ENCODE measurements around the gene EFCAB6. TPM values are rescaled to one million over a fixed set of nuclear protein-coding genes. Genes with fewer than 3 reads are reported as not detected.

Gene EFCAB6
- total RNA-seq, 4 donors from 2014 or later: 0.68 to 3.7 (median 0.80) TPM; not detected in 1

- Histone ChIP-seq H3K9me3 (no peaks in the 10 kb centered on the region), H3K4me1 (no peaks in the 10 kb centered on the region), H3K36me3 (no peaks in the 10 kb centered on the region), H3K27me3 (no peaks in the 10 kb centered on the region), H3K4me3 (no peak overlapping the region), H3K27ac (no peak overlapping the region)
- intact Hi-C loops (cut with DNase I; ENCODE audit: low total_unique reads) (no loop called here), in situ Hi-C loops (cut with MboI; ENCODE audit: low pct_ligation_motif_present in 1 of 4, low pct_unique_long_range_greater_than_20kb in 1 of 4, low sequenced_read_pairs in 3 of 4) (no loop called here)
- TF ChIP-seq POLR2A (IDR thresholded peaks at IDR 0.05): no peak
- TF ChIP-seq EP300 (IDR thresholded peaks at IDR 0.05; ENCODE audit: low read depth): no peak
- TF ChIP-seq, protein P1, sequence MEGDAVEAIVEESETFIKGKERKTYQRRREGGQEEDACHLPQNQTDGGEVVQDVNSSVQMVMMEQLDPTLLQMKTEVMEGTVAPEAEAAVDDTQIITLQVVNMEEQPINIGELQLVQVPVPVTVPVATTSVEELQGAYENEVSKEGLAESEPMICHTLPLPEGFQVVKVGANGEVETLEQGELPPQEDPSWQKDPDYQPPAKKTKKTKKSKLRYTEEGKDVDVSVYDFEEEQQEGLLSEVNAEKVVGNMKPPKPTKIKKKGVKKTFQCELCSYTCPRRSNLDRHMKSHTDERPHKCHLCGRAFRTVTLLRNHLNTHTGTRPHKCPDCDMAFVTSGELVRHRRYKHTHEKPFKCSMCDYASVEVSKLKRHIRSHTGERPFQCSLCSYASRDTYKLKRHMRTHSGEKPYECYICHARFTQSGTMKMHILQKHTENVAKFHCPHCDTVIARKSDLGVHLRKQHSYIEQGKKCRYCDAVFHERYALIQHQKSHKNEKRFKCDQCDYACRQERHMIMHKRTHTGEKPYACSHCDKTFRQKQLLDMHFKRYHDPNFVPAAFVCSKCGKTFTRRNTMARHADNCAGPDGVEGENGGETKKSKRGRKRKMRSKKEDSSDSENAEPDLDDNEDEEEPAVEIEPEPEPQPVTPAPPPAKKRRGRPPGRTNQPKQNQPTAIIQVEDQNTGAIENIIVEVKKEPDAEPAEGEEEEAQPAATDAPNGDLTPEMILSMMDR (IDR thresholded peaks at IDR 0.05): no peak
- no peak for TF ChIP-seq POLR2AphosphoS5 (IDR thresholded peaks at IDR 0.05)
- 78 to 97% methylated on average over 3 to 5 of the region's 5 CpGs for WGBS, 2 donors (ENCODE audit: low coverage in 1 of 2)
- DNase-seq: no peak
These were observed 265.9 kb downstream of the EFCAB6 start for GRCh38 chr22:43546186-43546585.

GRCh38 chr22:43544289-43544673, 267.8 kb downstream of the EFCAB6 start:
- Histone ChIP-seq H3K9me3 (no peaks in the 10 kb centered on the region), H3K4me1 (no peaks in the 10 kb centered on the region), H3K4me3 (no peak overlapping the region), H3K27ac (no peak overlapping the region), H3K27me3 (no peaks in the 10 kb centered on the region), H3K36me3 (no peaks in the 10 kb centered on the region)
- 83% methylated on average over 4 of the region's 4 CpGs; no CpG with 5 or more reads in 1 of the 2 donors for WGBS, 2 donors (ENCODE audit: low coverage in 1 of 2)
- in situ Hi-C loops (cut with MboI; ENCODE audit: low pct_ligation_motif_present in 1 of 4, low pct_unique_long_range_greater_than_20kb in 1 of 4, low sequenced_read_pairs in 3 of 4): no loop called here
- TF ChIP-seq, protein P1 (IDR thresholded peaks at IDR 0.05): no peak
- TF ChIP-seq EP300 (IDR thresholded peaks at IDR 0.05; ENCODE audit: low read depth) (no peak), POLR2AphosphoS5 (IDR thresholded peaks at IDR 0.05) (no peak), POLR2A (IDR thresholded peaks at IDR 0.05) (no peak)
- no peak for DNase-seq
- intact Hi-C loops (cut with DNase I; ENCODE audit: low total_unique reads): no loop called here

DNA sequence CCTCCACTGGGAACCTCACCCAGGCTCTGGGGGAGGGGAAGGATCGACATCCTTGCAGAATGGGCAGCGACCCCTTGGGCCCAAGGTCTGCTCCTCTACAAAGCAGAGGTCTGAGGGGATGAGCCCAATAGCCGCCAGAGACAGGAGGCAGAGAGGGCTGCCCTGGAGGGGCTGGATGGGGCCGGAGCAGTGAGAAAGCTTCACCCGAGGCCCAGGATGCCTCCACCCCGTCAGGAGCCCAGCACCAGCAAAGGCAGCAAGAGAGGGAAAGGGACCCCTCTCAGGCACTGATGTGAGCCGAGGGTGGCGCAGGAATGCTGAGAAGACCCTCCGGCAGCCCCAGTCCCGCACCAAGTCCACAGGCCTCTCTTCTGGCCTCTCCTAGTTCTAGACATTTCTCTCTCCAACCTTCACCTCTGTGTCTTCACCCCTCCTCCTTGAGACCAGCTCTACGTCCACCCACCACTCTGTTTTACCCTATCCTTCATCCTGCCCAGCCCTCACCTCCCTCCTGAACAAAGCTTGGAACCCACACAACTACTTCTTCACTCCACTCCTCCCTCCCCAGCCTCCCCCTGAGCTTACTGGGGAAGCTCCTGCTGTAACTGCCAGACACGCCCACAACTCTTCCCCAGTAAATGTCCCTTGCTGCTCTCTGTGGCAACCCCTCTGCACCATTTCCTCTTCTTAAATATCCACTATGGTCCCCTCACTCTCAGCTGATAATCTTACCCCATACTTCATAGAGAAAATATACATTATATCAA, 268.4 kb downstream of the EFCAB6 start:
- TF ChIP-seq POLR2AphosphoS5 (IDR thresholded peaks at IDR 0.05) (no peak), POLR2A (IDR thresholded peaks at IDR 0.05) (no peak), EP300 (IDR thresholded peaks at IDR 0.05; ENCODE audit: low read depth) (no peak)
- TF ChIP-seq, protein P1 (IDR thresholded peaks at IDR 0.05): no peak
- DNase-seq: no peak
- no peaks in the 10 kb centered on the region for H3K9me3 ChIP-seq
- no peaks in the 10 kb centered on the region for H3K4me1 ChIP-seq
- 0 to 85% methylated on average over 1 to 12 of the region's 12 CpGs for WGBS, 2 donors (ENCODE audit: low coverage in 1 of 2)
- no peak overlapping the region for H3K4me3 ChIP-seq
- H3K27ac ChIP-seq: no peak overlapping the region
- no peaks in the 10 kb centered on the region for H3K36me3 ChIP-seq
- intact Hi-C loops (cut with DNase I; ENCODE audit: low total_unique reads): no loop called here
- no peaks in the 10 kb centered on the region for H3K27me3 ChIP-seq
- in situ Hi-C loops (cut with MboI; ENCODE audit: low pct_ligation_motif_present in 1 of 4, low pct_unique_long_range_greater_than_20kb in 1 of 4, low sequenced_read_pairs in 3 of 4): no loop called here

DNA sequence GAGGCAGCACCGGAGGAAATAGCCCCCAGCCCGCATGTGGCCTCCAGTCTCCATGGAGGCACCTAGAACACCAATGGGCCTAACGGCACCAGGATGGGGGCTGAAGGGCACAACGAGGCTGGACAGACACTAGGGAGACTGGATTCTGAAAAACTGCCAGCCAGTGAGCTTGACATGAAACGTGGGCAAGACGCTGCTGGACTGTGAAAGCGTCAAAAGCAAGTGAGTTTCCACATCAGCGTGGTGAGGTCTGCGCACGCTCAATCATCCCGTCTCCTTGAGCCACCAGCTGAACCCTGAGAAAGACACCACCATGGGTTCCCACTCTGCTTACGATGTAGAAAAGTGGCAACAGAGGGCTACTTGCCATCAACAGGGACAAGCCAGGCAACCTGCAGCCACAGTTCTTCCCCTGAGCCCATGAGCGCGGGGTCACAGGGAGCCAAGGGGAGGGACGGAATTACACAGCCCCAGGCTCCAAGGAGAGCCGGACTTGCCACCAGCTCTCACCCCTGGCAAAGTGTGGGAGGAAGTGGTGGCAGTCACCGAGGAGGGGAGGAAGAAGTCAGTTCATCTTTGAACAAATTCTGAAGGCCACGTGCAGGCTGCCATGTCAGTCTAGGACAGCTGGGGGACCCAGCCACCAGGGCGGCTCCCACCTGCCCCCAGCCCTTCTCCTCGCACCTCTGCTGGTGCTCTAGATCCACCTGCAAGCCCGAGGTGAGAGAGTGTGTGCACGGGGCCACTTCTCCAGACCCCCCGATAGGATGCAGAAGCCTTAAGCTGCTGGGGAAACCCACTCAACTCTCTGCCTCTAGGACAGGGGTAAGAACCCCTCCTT, 269.2 kb downstream of the EFCAB6 start:
- H3K36me3 ChIP-seq: no peaks in the 10 kb centered on the region
- H3K9me3 ChIP-seq: no peaks in the 10 kb centered on the region
- in situ Hi-C loops (cut with MboI; ENCODE audit: low pct_ligation_motif_present in 1 of 4, low pct_unique_long_range_greater_than_20kb in 1 of 4, low sequenced_read_pairs in 3 of 4) (no loop called here), intact Hi-C loops (cut with DNase I; ENCODE audit: low total_unique reads) (no loop called here)
- TF ChIP-seq POLR2AphosphoS5 (IDR thresholded peaks at IDR 0.05) (no peak), EP300 (IDR thresholded peaks at IDR 0.05; ENCODE audit: low read depth) (no peak), POLR2A (IDR thresholded peaks at IDR 0.05) (no peak)
- TF ChIP-seq, protein P1 (IDR thresholded peaks at IDR 0.05): no peak
- no peak overlapping the region for H3K4me3 ChIP-seq
- WGBS, 2 donors (ENCODE audit: low coverage in 1 of 2): 82% methylated on average over 23 of the region's 23 CpGs; no CpG with 5 or more reads in 1 of the 2 donors
- H3K27me3 ChIP-seq: no peaks in the 10 kb centered on the region
- H3K27ac ChIP-seq: no peak overlapping the region
- H3K4me1 ChIP-seq: no peaks in the 10 kb centered on the region
- DNase-seq: no peak

Data from transverse colon (tissue), 4 donors.